Measurements from ENCODE around the gene IMMP2L. TPM values are rescaled to one million over a fixed set of nuclear protein-coding genes. Genes with fewer than 3 reads are reported as not detected.

The IMMP2L gene
- total and polyA plus RNA-seq, 8 donors: 2.5 to 40.8 (median 20.0) TPM; not detected in 1

- WGBS, 5 donors: 96 to 100% (median 98%) methylated on average over 2 of the region's 2 CpGs
- Histone ChIP-seq H3K4me1 (peaks cover 0 to 4% (median 0%) of the 10 kb centered on the region in 4 donors), H3K9me3 (no peaks in the 10 kb centered on the region), H3K4me3 (no peak overlapping the region), H3K27me3 (no peaks in the 10 kb centered on the region), H3K27ac (no peak overlapping the region), H3K36me3 (no peaks in the 10 kb centered on the region)
- intact Hi-C loops (cut with DNase I; ENCODE audit: low total_unique reads): no loop called here
- no peak for DNase-seq
- no peak for TF ChIP-seq EP300 (IDR thresholded peaks at IDR 0.05)
- no peak for TF ChIP-seq CTCF (IDR thresholded peaks at IDR 0.05)
- TF ChIP-seq POLR2A (IDR thresholded peaks at IDR 0.05): no peak
- TF ChIP-seq POLR2AphosphoS5 (IDR thresholded peaks at IDR 0.05): no peak
These were observed 485.3 kb downstream of the IMMP2L start for GRCh38 chr7:111077001-111077400.

- TF ChIP-seq CTCF (IDR thresholded peaks at IDR 0.05) (no peak), POLR2AphosphoS5 (IDR thresholded peaks at IDR 0.05) (no peak), EP300 (IDR thresholded peaks at IDR 0.05) (no peak), POLR2A (IDR thresholded peaks at IDR 0.05) (no peak)
- H3K27me3 ChIP-seq: no peaks in the 10 kb centered on the region
- DNase-seq: no peak
- H3K36me3 ChIP-seq: no peaks in the 10 kb centered on the region
- intact Hi-C loops (cut with DNase I; ENCODE audit: low total_unique reads): no loop called here
- H3K9me3 ChIP-seq: no peaks in the 10 kb centered on the region
- H3K4me1 ChIP-seq: peaks cover 0 to 4% (median 0%) of the 10 kb centered on the region in 4 donors
- H3K4me3 ChIP-seq: no peak overlapping the region
- no peak overlapping the region for H3K27ac ChIP-seq
These were observed 486.1 kb downstream of the IMMP2L start for GRCh38 chr7:111076205-111076604.

- Histone ChIP-seq H3K4me1 (peaks cover 0 to 4% (median 0%) of the 10 kb centered on the region in 4 donors), H3K36me3 (no peaks in the 10 kb centered on the region), H3K27me3 (no peaks in the 10 kb centered on the region), H3K4me3 (no peak overlapping the region), H3K27ac (no peak overlapping the region), H3K9me3 (no peaks in the 10 kb centered on the region)
- TF ChIP-seq EP300 (IDR thresholded peaks at IDR 0.05) (no peak), POLR2A (IDR thresholded peaks at IDR 0.05) (no peak), CTCF (IDR thresholded peaks at IDR 0.05) (no peak), POLR2AphosphoS5 (IDR thresholded peaks at IDR 0.05) (no peak)
- DNase-seq: no peak
- intact Hi-C loops (cut with DNase I; ENCODE audit: low total_unique reads): no loop called here
- WGBS, 5 donors: 89 to 93% (median 91%) methylated on average over 5 of the region's 5 CpGs
These were observed 486.8 kb downstream of the IMMP2L start for GRCh38 chr7:111075498-111075897.

GRCh38 chr7:111074748-111075146 is 487.5 kb downstream of the IMMP2L start:
- Histone ChIP-seq H3K9me3 (no peaks in the 10 kb centered on the region), H3K27ac (no peak overlapping the region), H3K4me1 (peaks cover 0 to 4% (median 0%) of the 10 kb centered on the region in 4 donors), H3K4me3 (no peak overlapping the region), H3K36me3 (no peaks in the 10 kb centered on the region), H3K27me3 (no peaks in the 10 kb centered on the region)
- DNase-seq: no peak
- TF ChIP-seq POLR2AphosphoS5 (IDR thresholded peaks at IDR 0.05) (no peak), CTCF (IDR thresholded peaks at IDR 0.05) (no peak), EP300 (IDR thresholded peaks at IDR 0.05) (no peak), POLR2A (IDR thresholded peaks at IDR 0.05) (no peak)
- WGBS, 5 donors: 27 to 45% (median 44%) methylated on average over 6 of the region's 6 CpGs
- intact Hi-C loops (cut with DNase I; ENCODE audit: low total_unique reads): no loop called here
